Neural cell (in vitro differentiated cells): Measurements from ENCODE around the gene CBLB. TPM values are rescaled to one million over a fixed set of nuclear protein-coding genes. Genes with fewer than 3 reads are reported as not detected.

Source experiments
- H2AFZ ChIP-seq: fragments of 200-600, 300-800 bp; sonication (generic), shearing (Covaris generic); 2 replicates; pipeline ENCODE4 v1.6.0; 2014; ENCODE audit warnings: low read depth, mild to moderate bottlenecking, antibody characterized with exemption, low read length, moderate library complexity
- H3F3A ChIP-seq: fragments of 200-600 bp; shearing (Covaris generic); 2 replicates; pipeline ENCODE4 v1.6.1; 2016; ENCODE audit warnings: mild to moderate bottlenecking, moderate library complexity, mixed read lengths, antibody characterized with exemption, low read length; ENCODE audit not compliant: insufficient read depth, poor library complexity, severe bottlenecking
- H3K27ac ChIP-seq: fragments of 200-600, 300-800 bp; sonication (generic), shearing (Covaris generic); 2 replicates; pipeline ENCODE4 v1.5.1; 2014; ENCODE audit warnings: mild to moderate bottlenecking, low read length, moderate library complexity
- H3K27me3 ChIP-seq: fragments of 300-800, 200-600 bp; sonication (generic), shearing (Covaris generic); 2 replicates; pipeline ENCODE4 v1.6.0; 2014; ENCODE audit warnings: mild to moderate bottlenecking, low read depth, low read length, moderate library complexity; ENCODE audit not compliant: insufficient read depth
- H3K36me3 ChIP-seq: fragments of 300-800, 200-600 bp; sonication (generic), shearing (Covaris generic); 2 replicates; pipeline ENCODE4 v1.5.1; 2014; ENCODE audit warnings: mild to moderate bottlenecking, antibody characterized with exemption, low read length, moderate library complexity; ENCODE audit not compliant: insufficient read depth
- H3K4me2 ChIP-seq: fragments of 300-800, 200-600 bp; sonication (generic), shearing (Covaris generic); 2 replicates; pipeline ENCODE4 v1.6.0; 2014; ENCODE audit warnings: mild to moderate bottlenecking, low read length
- H3K4me3 ChIP-seq: fragments of 300-800, 200-600 bp; sonication (generic), shearing (Covaris generic); 2 replicates; pipeline ENCODE4 v1.5.1; 2014; ENCODE audit warnings: mild to moderate bottlenecking, low read length, moderate library complexity
- H3K79me2 ChIP-seq: fragments of 200-600 bp; shearing (Covaris generic); replicated peaks from 2 replicates; pipeline ENCODE4 v1.6.0; 2014; ENCODE audit warnings: mild to moderate bottlenecking, low read length, moderate library complexity; ENCODE audit not compliant: insufficient read depth
- H3K9ac ChIP-seq: fragments of 300-800, 200-600 bp; sonication (generic), shearing (Covaris generic); 2 replicates; pipeline ENCODE4 v1.6.1; 2016; ENCODE audit warnings: mild to moderate bottlenecking, low read length, mixed read lengths
- H3K9me2 ChIP-seq: fragments of 200-600 bp; shearing (Covaris generic); 2 replicates; pipeline ENCODE4 v1.6.1; 2016; ENCODE audit warnings: mild to moderate bottlenecking, low read length, mixed read lengths; ENCODE audit not compliant: insufficient read depth
- H3K9me3 ChIP-seq: fragments of 200-600, 300-800 bp; sonication (generic), shearing (Covaris generic); 2 replicates; pipeline ENCODE4 v1.6.1; 2016; ENCODE audit warnings: mild to moderate bottlenecking, mixed run types, low read length, moderate library complexity, mixed read lengths
- H4K20me1 ChIP-seq: fragments of 200-600 bp; shearing (Covaris generic); 2 replicates; pipeline ENCODE4 v1.6.1; 2016; ENCODE audit warnings: mild to moderate bottlenecking, mixed run types; ENCODE audit not compliant: insufficient read depth
- EP300 ChIP-seq: fragments of 450-650 bp; conservative IDR thresholded peaks from 2 replicates; pipeline ENCODE4 v1.6.1; 2014; ENCODE audit warnings: antibody characterized with exemption, mild to moderate bottlenecking, moderate library complexity; ENCODE audit not compliant: poor library complexity, severe bottlenecking
- EZH2 ChIP-seq: fragments of 200-600, 300-800 bp; shearing (Covaris generic), sonication (generic); IDR thresholded peaks from 2 replicates; pipeline ENCODE4 v1.6.1; 2014; ENCODE audit warnings: antibody characterized with exemption, low read length, borderline replicate concordance, mild to moderate bottlenecking; ENCODE audit not compliant: insufficient read depth, poor library complexity, severe bottlenecking
- MXI1 ChIP-seq: fragments of 450-650 bp; conservative IDR thresholded peaks from 2 replicates; pipeline ENCODE4 v1.6.1; 2014; ENCODE audit warnings: antibody characterized with exemption, mild to moderate bottlenecking; ENCODE audit not compliant: poor library complexity, severe bottlenecking
- POLR2AphosphoS5 ChIP-seq: IDR thresholded peaks from 2 replicates; pipeline ENCODE4 v1.6.1; 2012
- RAD21 ChIP-seq: fragments of 450-650 bp; conservative IDR thresholded peaks from 2 replicates; pipeline ENCODE4 v1.6.1; 2014; ENCODE audit warnings: antibody characterized with exemption, mild to moderate bottlenecking, moderate library complexity
- SMC3 ChIP-seq: fragments of 450-650 bp; conservative IDR thresholded peaks from 2 replicates; pipeline ENCODE4 v1.6.1; 2014; ENCODE audit warnings: antibody characterized with exemption, mild to moderate bottlenecking, moderate library complexity; ENCODE audit not compliant: poor library complexity
- TAF1 ChIP-seq: IDR thresholded peaks from 2 replicates; pipeline ENCODE4 v1.6.1; 2012; ENCODE audit warnings: low read depth
- polyA plus RNA-seq: library from polyadenylated mRNA; depleted of rRNA; stranded (reverse); fragments of >200 nt; gene quantifications from 2 replicates; pipeline ENCODE4 v1.2.3, GENCODE V29; 2014
- TF ChIP-seq, protein P1 (sequence below): IDR thresholded peaks from 2 replicates; pipeline ENCODE4 v1.6.1; 2012; ENCODE audit warnings: borderline replicate concordance
- TF ChIP-seq, protein P2 (sequence below): fragments of 450-650 bp; IDR thresholded peaks from 2 replicates; pipeline ENCODE4 v1.5.1; 2014; ENCODE audit warnings: antibody characterized with exemption, mild to moderate bottlenecking, moderate library complexity; ENCODE audit not compliant: poor library complexity, severe bottlenecking

The CBLB gene
- polyA plus RNA-seq, 1 donor from 2014 or later: 36.4 TPM

DNA sequence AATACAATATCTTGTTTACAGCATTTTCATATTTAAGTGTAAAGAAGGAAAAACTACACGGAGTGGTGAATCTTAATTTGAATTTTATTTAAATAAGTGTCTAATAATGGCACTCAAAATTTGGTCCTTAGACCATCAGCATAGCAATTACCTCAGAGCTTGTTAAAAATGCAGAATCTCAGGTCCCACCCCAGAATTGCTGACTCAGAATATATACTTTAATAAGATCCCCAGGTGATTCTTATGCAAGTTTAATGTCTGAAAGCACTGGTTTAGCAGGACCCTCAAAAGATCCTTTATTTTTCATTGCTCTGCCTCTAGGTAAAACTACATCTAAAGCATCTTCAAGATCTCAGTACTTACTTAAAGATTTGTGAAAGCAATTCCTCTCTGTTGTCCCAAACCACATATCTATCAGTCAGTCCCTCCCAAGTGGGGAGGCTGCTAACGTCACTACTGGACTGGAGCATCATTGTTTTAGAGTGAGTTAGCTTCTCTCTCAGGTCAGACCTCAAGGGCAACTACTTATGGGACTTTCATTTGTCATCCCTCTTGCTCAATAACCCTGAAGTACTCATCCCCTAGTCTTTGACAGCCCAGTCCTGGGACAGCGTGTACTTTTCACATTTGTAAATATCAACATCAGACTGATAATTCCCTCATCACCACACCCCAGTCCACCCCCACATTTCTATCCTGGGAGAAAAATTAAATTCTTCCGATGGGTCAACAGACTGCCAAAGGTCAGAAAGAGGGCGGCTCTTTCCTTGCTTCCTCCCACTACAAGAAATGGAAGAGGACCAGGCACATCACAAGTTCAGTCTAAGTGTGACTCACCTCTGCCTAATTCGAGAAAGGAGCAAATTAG lies 76.7 kb downstream of the CBLB start:
- H3K27ac ChIP-seq: no peak overlapping the region
- H3K27me3 ChIP-seq: no peaks in the 10 kb centered on the region
- no peaks in the 10 kb centered on the region for H3K9me3 ChIP-seq
- H3K9ac ChIP-seq: no peak overlapping the region
- H3K36me3 ChIP-seq: no peaks in the 10 kb centered on the region
- H3F3A ChIP-seq: no peaks in the 10 kb centered on the region
- no peak overlapping the region for H3K4me2 ChIP-seq
- H3K4me3 ChIP-seq: no peak overlapping the region
- H4K20me1 ChIP-seq: no peaks in the 10 kb centered on the region
- H3K9me2 ChIP-seq: no peaks in the 10 kb centered on the region
- H2AFZ ChIP-seq: no peak overlapping the region
- peaks cover 25% of the 10 kb centered on the region for H3K79me2 ChIP-seq
- TF ChIP-seq POLR2AphosphoS5 (no peak), RAD21 (no peak), EP300 (no peak), SMC3 (no peak), EZH2 (no peak), MXI1 (no peak), TAF1 (no peak)
- TF ChIP-seq, protein P1, sequence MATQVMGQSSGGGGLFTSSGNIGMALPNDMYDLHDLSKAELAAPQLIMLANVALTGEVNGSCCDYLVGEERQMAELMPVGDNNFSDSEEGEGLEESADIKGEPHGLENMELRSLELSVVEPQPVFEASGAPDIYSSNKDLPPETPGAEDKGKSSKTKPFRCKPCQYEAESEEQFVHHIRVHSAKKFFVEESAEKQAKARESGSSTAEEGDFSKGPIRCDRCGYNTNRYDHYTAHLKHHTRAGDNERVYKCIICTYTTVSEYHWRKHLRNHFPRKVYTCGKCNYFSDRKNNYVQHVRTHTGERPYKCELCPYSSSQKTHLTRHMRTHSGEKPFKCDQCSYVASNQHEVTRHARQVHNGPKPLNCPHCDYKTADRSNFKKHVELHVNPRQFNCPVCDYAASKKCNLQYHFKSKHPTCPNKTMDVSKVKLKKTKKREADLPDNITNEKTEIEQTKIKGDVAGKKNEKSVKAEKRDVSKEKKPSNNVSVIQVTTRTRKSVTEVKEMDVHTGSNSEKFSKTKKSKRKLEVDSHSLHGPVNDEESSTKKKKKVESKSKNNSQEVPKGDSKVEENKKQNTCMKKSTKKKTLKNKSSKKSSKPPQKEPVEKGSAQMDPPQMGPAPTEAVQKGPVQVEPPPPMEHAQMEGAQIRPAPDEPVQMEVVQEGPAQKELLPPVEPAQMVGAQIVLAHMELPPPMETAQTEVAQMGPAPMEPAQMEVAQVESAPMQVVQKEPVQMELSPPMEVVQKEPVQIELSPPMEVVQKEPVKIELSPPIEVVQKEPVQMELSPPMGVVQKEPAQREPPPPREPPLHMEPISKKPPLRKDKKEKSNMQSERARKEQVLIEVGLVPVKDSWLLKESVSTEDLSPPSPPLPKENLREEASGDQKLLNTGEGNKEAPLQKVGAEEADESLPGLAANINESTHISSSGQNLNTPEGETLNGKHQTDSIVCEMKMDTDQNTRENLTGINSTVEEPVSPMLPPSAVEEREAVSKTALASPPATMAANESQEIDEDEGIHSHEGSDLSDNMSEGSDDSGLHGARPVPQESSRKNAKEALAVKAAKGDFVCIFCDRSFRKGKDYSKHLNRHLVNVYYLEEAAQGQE: no peak
- TF ChIP-seq, protein P2, sequence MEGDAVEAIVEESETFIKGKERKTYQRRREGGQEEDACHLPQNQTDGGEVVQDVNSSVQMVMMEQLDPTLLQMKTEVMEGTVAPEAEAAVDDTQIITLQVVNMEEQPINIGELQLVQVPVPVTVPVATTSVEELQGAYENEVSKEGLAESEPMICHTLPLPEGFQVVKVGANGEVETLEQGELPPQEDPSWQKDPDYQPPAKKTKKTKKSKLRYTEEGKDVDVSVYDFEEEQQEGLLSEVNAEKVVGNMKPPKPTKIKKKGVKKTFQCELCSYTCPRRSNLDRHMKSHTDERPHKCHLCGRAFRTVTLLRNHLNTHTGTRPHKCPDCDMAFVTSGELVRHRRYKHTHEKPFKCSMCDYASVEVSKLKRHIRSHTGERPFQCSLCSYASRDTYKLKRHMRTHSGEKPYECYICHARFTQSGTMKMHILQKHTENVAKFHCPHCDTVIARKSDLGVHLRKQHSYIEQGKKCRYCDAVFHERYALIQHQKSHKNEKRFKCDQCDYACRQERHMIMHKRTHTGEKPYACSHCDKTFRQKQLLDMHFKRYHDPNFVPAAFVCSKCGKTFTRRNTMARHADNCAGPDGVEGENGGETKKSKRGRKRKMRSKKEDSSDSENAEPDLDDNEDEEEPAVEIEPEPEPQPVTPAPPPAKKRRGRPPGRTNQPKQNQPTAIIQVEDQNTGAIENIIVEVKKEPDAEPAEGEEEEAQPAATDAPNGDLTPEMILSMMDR: no peak

DNA sequence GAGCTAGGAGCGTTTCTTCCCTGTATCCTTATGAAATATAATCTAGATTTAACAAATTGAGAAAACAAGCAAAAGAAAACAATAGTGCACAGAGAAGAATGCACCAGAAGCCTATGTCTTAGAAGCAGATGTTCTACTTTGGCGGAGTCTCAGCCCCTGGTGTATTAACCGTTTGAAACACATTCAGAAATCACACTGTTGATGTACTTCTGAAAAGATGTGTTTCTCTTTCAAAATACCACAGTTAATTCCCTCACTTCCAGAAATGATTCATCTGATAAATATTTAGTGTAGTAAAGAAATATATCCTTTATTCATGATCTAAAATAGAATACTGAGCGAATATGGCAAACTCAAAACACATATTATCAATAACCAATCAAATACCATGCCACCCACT lies 77.7 kb downstream of the CBLB start:
- Histone ChIP-seq H3F3A (no peaks in the 10 kb centered on the region), H3K79me2 (peaks cover 30% of the 10 kb centered on the region), H3K27ac (no peak overlapping the region), H3K27me3 (no peaks in the 10 kb centered on the region), H3K9me3 (no peaks in the 10 kb centered on the region), H2AFZ (no peak overlapping the region), H3K4me3 (no peak overlapping the region), H4K20me1 (no peaks in the 10 kb centered on the region), H3K9me2 (no peaks in the 10 kb centered on the region), H3K9ac (no peak overlapping the region), H3K36me3 (no peaks in the 10 kb centered on the region), H3K4me2 (no peak overlapping the region)
- TF ChIP-seq, protein P2: no peak
